ENCODE data around the gene LOXHD1.

The LOXHD1 gene

DNA sequence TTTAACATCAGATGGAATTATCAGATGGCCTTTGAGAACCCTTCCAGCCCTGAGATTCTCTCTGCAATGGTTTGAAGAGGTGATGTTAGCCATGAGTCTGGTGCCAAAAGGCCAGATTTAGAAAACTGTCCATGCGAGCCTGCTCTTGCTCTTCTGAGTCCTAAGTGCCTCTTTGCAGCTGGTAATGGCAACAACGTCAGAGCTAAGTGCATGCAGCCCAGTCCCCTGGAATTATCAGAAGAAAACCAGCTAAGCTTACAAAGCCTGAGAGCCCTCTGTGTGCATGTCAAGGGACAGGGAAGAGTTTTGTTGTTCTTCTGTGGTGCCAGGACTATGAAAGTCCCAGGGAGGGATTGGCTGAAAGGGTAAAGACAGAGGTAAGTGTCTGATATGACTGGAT lies 89.8 kb downstream of the LOXHD1 start:
- Histone ChIP-seq H3K4me3 (ENCODE audit: low read depth, low read length) (no peak overlapping the region), H3K36me3 (ENCODE audit: control insufficient read depth in 2 of 2, insufficient read depth in 1 of 2, low read length in 2 of 2) (no peaks in the 10 kb centered on the region), H3K9me3 (ENCODE audit: control insufficient read depth, insufficient read depth, low read depth, low read length) (no peaks in the 10 kb centered on the region), H3K4me1 (ENCODE audit: control insufficient read depth, insufficient read depth, low read length) (no peaks in the 10 kb centered on the region; the same call in 1 of the 2 replicates), H3K27ac (ENCODE audit: extremely low read depth, low read depth, low read length) (no peak overlapping the region)
- POLR2A ChIA-PET, result no interaction called here
- TF ChIP-seq ZNF138 (tag by site-specific recombination; IDR thresholded peaks at IDR 0.05; ENCODE audit: borderline replicate concordance), result no peak
- no peak for TF ChIP-seq MEIS1 (CRISPR knock-in tag; IDR thresholded peaks at IDR 0.05; ENCODE audit: borderline replicate concordance)
- no peak for TF ChIP-seq PRDM1 (tag by site-specific recombination; IDR thresholded peaks at IDR 0.05)
- TF ChIP-seq ZNF707 (tag by site-specific recombination; IDR thresholded peaks at IDR 0.05), result no peak
- TF ChIP-seq MYNN (tag by site-specific recombination; IDR thresholded peaks at IDR 0.05; ENCODE audit: borderline replicate concordance), result no peak
- TF ChIP-seq, protein P1, sequence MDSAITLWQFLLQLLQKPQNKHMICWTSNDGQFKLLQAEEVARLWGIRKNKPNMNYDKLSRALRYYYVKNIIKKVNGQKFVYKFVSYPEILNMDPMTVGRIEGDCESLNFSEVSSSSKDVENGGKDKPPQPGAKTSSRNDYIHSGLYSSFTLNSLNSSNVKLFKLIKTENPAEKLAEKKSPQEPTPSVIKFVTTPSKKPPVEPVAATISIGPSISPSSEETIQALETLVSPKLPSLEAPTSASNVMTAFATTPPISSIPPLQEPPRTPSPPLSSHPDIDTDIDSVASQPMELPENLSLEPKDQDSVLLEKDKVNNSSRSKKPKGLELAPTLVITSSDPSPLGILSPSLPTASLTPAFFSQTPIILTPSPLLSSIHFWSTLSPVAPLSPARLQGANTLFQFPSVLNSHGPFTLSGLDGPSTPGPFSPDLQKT (IDR thresholded peaks at IDR 0.05; ENCODE audit: borderline replicate concordance, low read depth, low read length), result no peak
- TF ChIP-seq, protein P2, sequence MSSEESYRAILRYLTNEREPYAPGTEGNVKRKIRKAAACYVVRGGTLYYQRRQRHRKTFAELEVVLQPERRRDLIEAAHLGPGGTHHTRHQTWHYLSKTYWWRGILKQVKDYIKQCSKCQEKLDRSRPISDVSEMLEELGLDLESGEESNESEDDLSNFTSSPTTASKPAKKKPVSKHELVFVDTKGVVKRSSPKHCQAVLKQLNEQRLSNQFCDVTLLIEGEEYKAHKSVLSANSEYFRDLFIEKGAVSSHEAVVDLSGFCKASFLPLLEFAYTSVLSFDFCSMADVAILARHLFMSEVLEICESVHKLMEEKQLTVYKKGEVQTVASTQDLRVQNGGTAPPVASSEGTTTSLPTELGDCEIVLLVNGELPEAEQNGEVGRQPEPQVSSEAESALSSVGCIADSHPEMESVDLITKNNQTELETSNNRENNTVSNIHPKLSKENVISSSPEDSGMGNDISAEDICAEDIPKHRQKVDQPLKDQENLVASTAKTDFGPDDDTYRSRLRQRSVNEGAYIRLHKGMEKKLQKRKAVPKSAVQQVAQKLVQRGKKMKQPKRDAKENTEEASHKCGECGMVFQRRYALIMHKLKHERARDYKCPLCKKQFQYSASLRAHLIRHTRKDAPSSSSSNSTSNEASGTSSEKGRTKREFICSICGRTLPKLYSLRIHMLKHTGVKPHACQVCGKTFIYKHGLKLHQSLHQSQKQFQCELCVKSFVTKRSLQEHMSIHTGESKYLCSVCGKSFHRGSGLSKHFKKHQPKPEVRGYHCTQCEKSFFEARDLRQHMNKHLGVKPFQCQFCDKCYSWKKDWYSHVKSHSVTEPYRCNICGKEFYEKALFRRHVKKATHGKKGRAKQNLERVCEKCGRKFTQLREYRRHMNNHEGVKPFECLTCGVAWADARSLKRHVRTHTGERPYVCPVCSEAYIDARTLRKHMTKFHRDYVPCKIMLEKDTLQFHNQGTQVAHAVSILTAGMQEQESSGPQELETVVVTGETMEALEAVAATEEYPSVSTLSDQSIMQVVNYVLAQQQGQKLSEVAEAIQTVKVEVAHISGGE (tag by site-specific recombination; conservative IDR thresholded peaks at IDR 0.05; ENCODE audit: low read depth), result no peak
- TF ChIP-seq ZFP3 (tag by site-specific recombination; IDR thresholded peaks at IDR 0.05; ENCODE audit: low read depth), result no peak
- TF ChIP-seq, protein P3, sequence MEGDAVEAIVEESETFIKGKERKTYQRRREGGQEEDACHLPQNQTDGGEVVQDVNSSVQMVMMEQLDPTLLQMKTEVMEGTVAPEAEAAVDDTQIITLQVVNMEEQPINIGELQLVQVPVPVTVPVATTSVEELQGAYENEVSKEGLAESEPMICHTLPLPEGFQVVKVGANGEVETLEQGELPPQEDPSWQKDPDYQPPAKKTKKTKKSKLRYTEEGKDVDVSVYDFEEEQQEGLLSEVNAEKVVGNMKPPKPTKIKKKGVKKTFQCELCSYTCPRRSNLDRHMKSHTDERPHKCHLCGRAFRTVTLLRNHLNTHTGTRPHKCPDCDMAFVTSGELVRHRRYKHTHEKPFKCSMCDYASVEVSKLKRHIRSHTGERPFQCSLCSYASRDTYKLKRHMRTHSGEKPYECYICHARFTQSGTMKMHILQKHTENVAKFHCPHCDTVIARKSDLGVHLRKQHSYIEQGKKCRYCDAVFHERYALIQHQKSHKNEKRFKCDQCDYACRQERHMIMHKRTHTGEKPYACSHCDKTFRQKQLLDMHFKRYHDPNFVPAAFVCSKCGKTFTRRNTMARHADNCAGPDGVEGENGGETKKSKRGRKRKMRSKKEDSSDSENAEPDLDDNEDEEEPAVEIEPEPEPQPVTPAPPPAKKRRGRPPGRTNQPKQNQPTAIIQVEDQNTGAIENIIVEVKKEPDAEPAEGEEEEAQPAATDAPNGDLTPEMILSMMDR (tag by site-specific recombination; IDR thresholded peaks at IDR 0.05), result no peak
- TF ChIP-seq HOXC10 (CRISPR knock-in tag; IDR thresholded peaks at IDR 0.05), result no peak
- TF ChIP-seq, protein P4, sequence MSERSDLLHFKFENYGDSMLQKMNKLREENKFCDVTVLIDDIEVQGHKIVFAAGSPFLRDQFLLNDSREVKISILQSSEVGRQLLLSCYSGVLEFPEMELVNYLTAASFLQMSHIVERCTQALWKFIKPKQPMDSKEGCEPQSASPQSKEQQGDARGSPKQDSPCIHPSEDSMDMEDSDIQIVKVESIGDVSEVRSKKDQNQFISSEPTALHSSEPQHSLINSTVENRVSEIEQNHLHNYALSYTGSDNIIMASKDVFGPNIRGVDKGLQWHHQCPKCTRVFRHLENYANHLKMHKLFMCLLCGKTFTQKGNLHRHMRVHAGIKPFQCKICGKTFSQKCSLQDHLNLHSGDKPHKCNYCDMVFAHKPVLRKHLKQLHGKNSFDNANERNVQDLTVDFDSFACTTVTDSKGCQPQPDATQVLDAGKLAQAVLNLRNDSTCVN (tag by site-specific recombination; optimal IDR thresholded peaks at IDR 0.05), result no peak
- CTCF ChIA-PET, result interaction anchor here (0.5 to 0.7 kb wide), 2 partner anchors 92 to 721 kb away, joined by 3 read pairs; no protein-coding TSS in a partner anchor

- Histone ChIP-seq H3K4me3 (ENCODE audit: low read depth, low read length) (no peak overlapping the region), H3K27ac (ENCODE audit: extremely low read depth, low read depth, low read length) (no peak overlapping the region), H3K36me3 (ENCODE audit: control insufficient read depth in 2 of 2, insufficient read depth in 1 of 2, low read length in 2 of 2) (no peaks in the 10 kb centered on the region), H3K4me1 (ENCODE audit: control insufficient read depth, insufficient read depth, low read length) (no peaks in the 10 kb centered on the region; the same call in 1 of the 2 replicates), H3K9me3 (ENCODE audit: control insufficient read depth, insufficient read depth, low read depth, low read length) (no peaks in the 10 kb centered on the region)
- POLR2A ChIA-PET, result no interaction called here
- CTCF ChIA-PET, result no interaction called here
- TF ChIP-seq ZNF350 (tag by site-specific recombination; IDR thresholded peaks at IDR 0.05), result no peak
- no peak for TF ChIP-seq ZNF221 (tag by site-specific recombination; IDR thresholded peaks at IDR 0.05; ENCODE audit: borderline replicate concordance)
- no peak for TF ChIP-seq ZNF610 (tag by site-specific recombination; IDR thresholded peaks at IDR 0.05; ENCODE audit: borderline replicate concordance)
- no peak for TF ChIP-seq ZNF16 (tag by site-specific recombination; IDR thresholded peaks at IDR 0.05; ENCODE audit: low read depth)
- no peak for TF ChIP-seq GLI2 (tag by site-specific recombination; IDR thresholded peaks at IDR 0.05; ENCODE audit: borderline replicate concordance, low read depth)
- no peak for TF ChIP-seq ZNF654 (tag by site-specific recombination; IDR thresholded peaks at IDR 0.05; ENCODE audit: low read depth)
- no peak for TF ChIP-seq ZNF423 (tag by site-specific recombination; IDR thresholded peaks at IDR 0.05)
- no peak for TF ChIP-seq ZNF214 (tag by site-specific recombination; IDR thresholded peaks at IDR 0.05; ENCODE audit: borderline replicate concordance)
- TF ChIP-seq, protein P5, sequence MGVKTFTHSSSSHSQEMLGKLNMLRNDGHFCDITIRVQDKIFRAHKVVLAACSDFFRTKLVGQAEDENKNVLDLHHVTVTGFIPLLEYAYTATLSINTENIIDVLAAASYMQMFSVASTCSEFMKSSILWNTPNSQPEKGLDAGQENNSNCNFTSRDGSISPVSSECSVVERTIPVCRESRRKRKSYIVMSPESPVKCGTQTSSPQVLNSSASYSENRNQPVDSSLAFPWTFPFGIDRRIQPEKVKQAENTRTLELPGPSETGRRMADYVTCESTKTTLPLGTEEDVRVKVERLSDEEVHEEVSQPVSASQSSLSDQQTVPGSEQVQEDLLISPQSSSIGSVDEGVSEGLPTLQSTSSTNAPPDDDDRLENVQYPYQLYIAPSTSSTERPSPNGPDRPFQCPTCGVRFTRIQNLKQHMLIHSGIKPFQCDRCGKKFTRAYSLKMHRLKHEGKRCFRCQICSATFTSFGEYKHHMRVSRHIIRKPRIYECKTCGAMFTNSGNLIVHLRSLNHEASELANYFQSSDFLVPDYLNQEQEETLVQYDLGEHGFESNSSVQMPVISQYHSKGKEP (tag by site-specific recombination; IDR thresholded peaks at IDR 0.05), result no peak
- TF ChIP-seq SCRT1 (tag by site-specific recombination; IDR thresholded peaks at IDR 0.05; ENCODE audit: borderline replicate concordance), result no peak
Observed at GRCh38 chr18:46566111-46566510, 90.9 kb downstream of the LOXHD1 start.

Measured in HEK293 (cell line).